Peyer's patch (tissue), 4 donors: ENCODE results near the gene MRPL41.

ENCODE experiments used
- POLR2A ChIP-seq, 2 donors: fragments of 450-650 bp; IDR thresholded peaks; one replicate each; pipeline ENCODE4 v1.5.1; 2017; ENCODE audit warnings: antibody characterized with exemption in 2 of 2, mild to moderate bottlenecking in 2 of 2, moderate library complexity in 2 of 2
- TF ChIP-seq, protein P1 (sequence below), 6 experiments: fragments of 450-650 bp in 4 of 6; fragments of 200-600 bp in 2 of 6; sonication (generic) in 1 of 6; IDR thresholded peaks; one replicate each; pipeline ENCODE4 v1.5.1; 2017 to 2019; ENCODE audit warnings: antibody characterized with exemption in 6 of 6, mild to moderate bottlenecking in 3 of 6, moderate library complexity in 1 of 6

DNA sequence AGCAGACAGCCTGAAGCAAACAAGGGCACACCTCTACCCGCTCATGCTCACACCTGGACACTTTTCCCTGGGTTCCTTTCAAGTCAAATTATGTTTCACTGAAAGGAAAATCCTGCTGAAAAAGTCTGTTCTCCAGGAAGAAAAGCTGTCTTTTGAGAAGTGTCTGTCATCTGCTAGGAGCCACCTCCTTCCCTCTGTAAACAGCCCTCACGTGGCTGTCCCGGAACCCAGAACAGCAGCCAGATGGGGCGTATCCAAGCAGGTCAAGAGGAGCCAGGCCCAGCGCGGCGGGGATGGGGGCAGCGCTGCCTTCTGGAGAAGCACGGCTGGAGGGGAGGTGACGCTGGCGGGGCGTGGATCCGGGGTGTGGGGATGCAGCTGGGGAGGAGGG, 1.5 kb upstream of the MRPL41 start, which contains the start of gene PNPLA7:
- peak in 1 of 2 donors; percentile 45 for TF ChIP-seq POLR2A (IDR thresholded peaks at IDR 0.05)
- TF ChIP-seq, protein P1, sequence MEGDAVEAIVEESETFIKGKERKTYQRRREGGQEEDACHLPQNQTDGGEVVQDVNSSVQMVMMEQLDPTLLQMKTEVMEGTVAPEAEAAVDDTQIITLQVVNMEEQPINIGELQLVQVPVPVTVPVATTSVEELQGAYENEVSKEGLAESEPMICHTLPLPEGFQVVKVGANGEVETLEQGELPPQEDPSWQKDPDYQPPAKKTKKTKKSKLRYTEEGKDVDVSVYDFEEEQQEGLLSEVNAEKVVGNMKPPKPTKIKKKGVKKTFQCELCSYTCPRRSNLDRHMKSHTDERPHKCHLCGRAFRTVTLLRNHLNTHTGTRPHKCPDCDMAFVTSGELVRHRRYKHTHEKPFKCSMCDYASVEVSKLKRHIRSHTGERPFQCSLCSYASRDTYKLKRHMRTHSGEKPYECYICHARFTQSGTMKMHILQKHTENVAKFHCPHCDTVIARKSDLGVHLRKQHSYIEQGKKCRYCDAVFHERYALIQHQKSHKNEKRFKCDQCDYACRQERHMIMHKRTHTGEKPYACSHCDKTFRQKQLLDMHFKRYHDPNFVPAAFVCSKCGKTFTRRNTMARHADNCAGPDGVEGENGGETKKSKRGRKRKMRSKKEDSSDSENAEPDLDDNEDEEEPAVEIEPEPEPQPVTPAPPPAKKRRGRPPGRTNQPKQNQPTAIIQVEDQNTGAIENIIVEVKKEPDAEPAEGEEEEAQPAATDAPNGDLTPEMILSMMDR (IDR thresholded peaks at IDR 0.05) = no peak
